SIG-M5 (cell line): ENCODE measurements around the gene NR3C1.
"Not testable (repeated sequence)": the region's sequence is repeated elsewhere in the genome, so short reads cannot be mapped to it uniquely, and the experiment has no call there.

ENCODE experiments used
- DNase-seq: peaks from one replicate; lab custom pipeline; 2025; lab: John Stamatoyannopoulos, UW

Gene NR3C1

GRCh38 chr5:143337946-143338345, 65.5 kb downstream of the NR3C1 start:
- DNase-seq: no peak

- DNase-seq: no peak
Measured at GRCh38 chr5:143336485-143336884, 67.0 kb downstream of the NR3C1 start.

- DNase-seq: no peak
Measured at GRCh38 chr5:143334903-143335302, 68.6 kb downstream of the NR3C1 start.

- not testable (repeated sequence) for DNase-seq
Measured at GRCh38 chr5:143334380-143334779, 69.1 kb downstream of the NR3C1 start.

GRCh38 chr5:143331956-143332355, 71.5 kb downstream of the NR3C1 start:
- DNase-seq: no peak

- DNase-seq: no peak
Measured at GRCh38 chr5:143329843-143330242, 73.6 kb downstream of the NR3C1 start.

- no peak for DNase-seq
Measured at GRCh38 chr5:143328589-143329220, 74.8 kb downstream of the NR3C1 start.

- DNase-seq: not testable (repeated sequence)
Measured at GRCh38 chr5:143325086-143325485, 78.4 kb downstream of the NR3C1 start.

GRCh38 chr5:143322931-143323630, 80.4 kb downstream of the NR3C1 start:
- not testable (repeated sequence) for DNase-seq

GRCh38 chr5:143322176-143322575, 81.3 kb downstream of the NR3C1 start:
- no peak for DNase-seq

- DNase-seq: no peak
Measured at GRCh38 chr5:143319437-143320227, 83.9 kb downstream of the NR3C1 start.

GRCh38 chr5:143318833-143319232, 84.7 kb downstream of the NR3C1 start:
- no peak for DNase-seq

- DNase-seq: no peak
Measured at GRCh38 chr5:143318270-143318669, 85.2 kb downstream of the NR3C1 start.

GRCh38 chr5:143316844-143317631, 86.4 kb downstream of the NR3C1 start:
- DNase-seq: no peak

GRCh38 chr5:143316337-143316736, 87.1 kb downstream of the NR3C1 start:
- DNase-seq: no peak

GRCh38 chr5:143315929-143316328, 87.6 kb downstream of the NR3C1 start:
- DNase-seq: no peak

GRCh38 chr5:143315214-143315613, 88.3 kb downstream of the NR3C1 start:
- no peak for DNase-seq

GRCh38 chr5:143314659-143315058, 88.8 kb downstream of the NR3C1 start:
- no peak for DNase-seq

- no peak for DNase-seq
Measured at GRCh38 chr5:143314099-143314498, 89.4 kb downstream of the NR3C1 start.

GRCh38 chr5:143313298-143313852, 90.1 kb downstream of the NR3C1 start:
- no peak for DNase-seq

GRCh38 chr5:143312822-143313221, 90.7 kb downstream of the NR3C1 start:
- DNase-seq: no peak

- DNase-seq: no peak
Measured at GRCh38 chr5:143311955-143312354, 91.5 kb downstream of the NR3C1 start.
